ENCODE measurements around the gene STK17A. TPM values are rescaled to one million over a fixed set of nuclear protein-coding genes. Genes with fewer than 3 reads are reported as not detected.

The STK17A gene
- total and polyA plus RNA-seq, 2 of the 8 experiments (the other 6 are each of a cell fraction or from before 2014, with no cell fraction given) = 2.2 to 12.2 TPM

DNA sequence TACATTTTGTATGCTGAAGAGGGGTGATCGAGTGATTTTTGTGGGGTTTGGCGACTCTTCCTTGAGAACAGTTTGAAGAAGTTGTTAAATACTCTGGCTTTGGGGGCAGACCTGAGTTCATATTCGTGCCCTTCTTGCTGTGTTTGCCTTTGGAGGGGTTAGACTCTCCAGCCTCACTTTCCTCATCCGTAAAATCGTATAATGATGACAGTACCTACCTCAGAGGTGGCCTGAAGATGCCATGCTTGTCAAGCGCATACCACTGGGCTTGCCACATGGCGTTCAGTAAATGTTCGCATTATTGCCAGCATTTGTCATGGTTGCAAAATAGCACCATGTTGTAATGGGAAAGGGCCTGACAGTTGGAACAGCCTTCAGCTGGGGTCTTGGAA is 1.3 kb downstream of the STK17A start:
- Histone ChIP-seq H3K79me1 (ENCODE audit: low read depth, low read length) (peaks cover 4% of the 10 kb centered on the region; the same call in 1 of the 2 replicates), H3K14ac (ENCODE audit: insufficient read length) (no peak overlapping the region), H3K27ac (ENCODE audit: low read depth, low read length) (no peak overlapping the region), H3K56ac (replicated peaks; ENCODE audit: insufficient read length, low read depth, low read length) (no peak overlapping the region), H4K91ac (replicated peaks; ENCODE audit: insufficient read length, low read length) (no peak overlapping the region), H2AK5ac (ENCODE audit: low read depth, low read length) (no peak overlapping the region; the same call in 1 of the 2 replicates), H3K4me2 (ENCODE audit: insufficient read depth in 1 of 2, low read depth in 2 of 2, low read length in 2 of 2) (peak overlapping the region; percentile 95 to 97), H4K20me1 (replicated peaks in 1 of 2; ENCODE audit: control insufficient read depth in 1 of 2, insufficient read depth in 2 of 2, low read length in 2 of 2) (peaks cover 6 to 9% of the 10 kb centered on the region in 2 experiments), H3K23ac (ENCODE audit: insufficient read length) (no peak overlapping the region), H3K23me2 (ENCODE audit: low read depth, low read length) (peaks cover 12% of the 10 kb centered on the region), H2AFZ (ENCODE audit: low read length) (no peak overlapping the region), H3K4me1 (replicated peaks in 1 of 4; ENCODE audit: control insufficient read depth in 3 of 4, insufficient read depth in 4 of 4, low read length in 3 of 4) (peaks cover 0 to 12% (median 7%) of the 10 kb centered on the region in 4 experiments; a peak in 6 of 7 replicates), H2BK12ac (ENCODE audit: low read depth, low read length) (0 out of 2 replicates have a peak overlapping the region, but pooled peaks have one; percentile 0), H3K4me3 (ENCODE audit: extremely low read depth in 1 of 4, insufficient read depth in 2 of 4, low read depth in 3 of 4, low read length in 4 of 4) (peak overlapping the region; percentile 77 to 90 (median 84); a peak in 7 of 8 replicates), H2BK20ac (ENCODE audit: low read length) (no peak overlapping the region), H2BK5ac (ENCODE audit: low read depth, low read length) (no peak overlapping the region), H3K18ac (ENCODE audit: extremely low read depth, low read length) (no peak overlapping the region), H3K4ac (replicated peaks; ENCODE audit: insufficient read length, low read depth, low read length) (no peak overlapping the region), H3K9ac (replicated peaks in 1 of 4; ENCODE audit: extremely low read depth in 1 of 4, low read depth in 3 of 4, low read length in 3 of 4) (peak overlapping the region in 1 of 4 experiments; percentile 66; a peak in 2 of 7 replicates), H4K5ac (ENCODE audit: insufficient read length, low read depth, low read length) (no peak overlapping the region), H3K27me3 (replicated peaks in 1 of 4; ENCODE audit: control insufficient read depth in 3 of 4, extremely low read depth in 1 of 4, insufficient read depth in 3 of 4, low read length in 3 of 4) (no peaks in the 10 kb centered on the region; a peak in 3 of 7 replicates), H4K8ac (ENCODE audit: extremely low read depth, insufficient read depth, low read length) (no peak overlapping the region), H3K9me3 (ENCODE audit: insufficient read depth in 2 of 2, low read depth in 1 of 2, low read length in 1 of 2) (no peaks in the 10 kb centered on the region), H2BK15ac (ENCODE audit: low read length) (no peak overlapping the region), H3K36me3 (ENCODE audit: control insufficient read depth in 2 of 4, insufficient read depth in 4 of 4, low read length in 3 of 4) (no peaks in the 10 kb centered on the region), H2BK120ac (replicated peaks; ENCODE audit: low read depth, low read length) (no peak overlapping the region), H3K79me2 (ENCODE audit: control insufficient read depth in 1 of 2, insufficient read depth in 2 of 2, low read length in 2 of 2) (peaks cover 0 to 44% of the 10 kb centered on the region in 2 experiments; a peak in 2 of 4 replicates)
- 33% methylated on average over 8 of the region's 8 CpGs; no CpG with 5 or more reads in 1 of the 2 experiments for WGBS, 2 experiments (ENCODE audit: extremely low coverage in 1 of 2, insufficient coverage in 1 of 2, insufficient read length in 1 of 2, insufficient replicate concordance in 2 of 2, low coverage in 1 of 2, low lambda C conversion rate in 2 of 2, missing lambda C conversion rate in 1 of 2)
- ChIA-PET POLR2A (ENCODE audit: partially characterized antibody) (interaction anchor here (1.0 to 2.0 kb wide), 5 partner anchors 15 to 228 kb away, joined by 3 to 4 read pairs (median 3); no protein-coding TSS in a partner anchor), CTCF (ENCODE audit: partially characterized antibody) (interaction anchor here (0.5 to 3.1 kb wide), 8 partner anchors 29 to 138 kb away, joined by 3 to 28 read pairs (median 5); no protein-coding TSS in a partner anchor)
- DNase-seq (ENCODE audit: low read depth in 1 of 2, low spot score in 2 of 2) (no peak), FAIRE-seq (no peak)
- TF ChIP-seq MAX (IDR thresholded peaks at IDR 0.05) = peak; percentile 62
- TF ChIP-seq, protein P1, sequence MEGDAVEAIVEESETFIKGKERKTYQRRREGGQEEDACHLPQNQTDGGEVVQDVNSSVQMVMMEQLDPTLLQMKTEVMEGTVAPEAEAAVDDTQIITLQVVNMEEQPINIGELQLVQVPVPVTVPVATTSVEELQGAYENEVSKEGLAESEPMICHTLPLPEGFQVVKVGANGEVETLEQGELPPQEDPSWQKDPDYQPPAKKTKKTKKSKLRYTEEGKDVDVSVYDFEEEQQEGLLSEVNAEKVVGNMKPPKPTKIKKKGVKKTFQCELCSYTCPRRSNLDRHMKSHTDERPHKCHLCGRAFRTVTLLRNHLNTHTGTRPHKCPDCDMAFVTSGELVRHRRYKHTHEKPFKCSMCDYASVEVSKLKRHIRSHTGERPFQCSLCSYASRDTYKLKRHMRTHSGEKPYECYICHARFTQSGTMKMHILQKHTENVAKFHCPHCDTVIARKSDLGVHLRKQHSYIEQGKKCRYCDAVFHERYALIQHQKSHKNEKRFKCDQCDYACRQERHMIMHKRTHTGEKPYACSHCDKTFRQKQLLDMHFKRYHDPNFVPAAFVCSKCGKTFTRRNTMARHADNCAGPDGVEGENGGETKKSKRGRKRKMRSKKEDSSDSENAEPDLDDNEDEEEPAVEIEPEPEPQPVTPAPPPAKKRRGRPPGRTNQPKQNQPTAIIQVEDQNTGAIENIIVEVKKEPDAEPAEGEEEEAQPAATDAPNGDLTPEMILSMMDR (IDR thresholded peaks at IDR 0.05; ENCODE audit: control extremely low read depth in 1 of 3, insufficient read depth in 1 of 3, low read depth in 1 of 3, low read length in 3 of 3) = no peak
